ENCODE measurements around the gene SPDYC.

GRCh38 chr11:65136515-65137096 lies 33.4 kb upstream of the SPDYC start:
- no peak for TF ChIP-seq NBN (conservative IDR thresholded peaks at IDR 0.05)
- TF ChIP-seq CTCF (CRISPR knock-in tag; IDR thresholded peaks at IDR 0.05), result no peak
- no peak for TF ChIP-seq GFI1 (CRISPR knock-in tag; IDR thresholded peaks at IDR 0.05; ENCODE audit: borderline replicate concordance)
- TF ChIP-seq POGK (CRISPR knock-in tag; conservative IDR thresholded peaks at IDR 0.05), result no peak

Measured in HepG2 (cell line).